Globus pallidus (tissue), 1 donor: Measurements from ENCODE around the gene CNOT4.
"Not testable (repeated sequence)": the region's sequence is repeated elsewhere in the genome, so short reads cannot be mapped to it uniquely, and the experiment has no call there.

Experiments
- DNase-seq: peaks from one replicate; pipeline ENCODE4 v3.0.0-alpha.2; 2015; ENCODE audit warnings: low spot score

Gene CNOT4

GRCh38 chr7:135326636-135327280 lies 183.1 kb downstream of the CNOT4 start:
- no peak for DNase-seq

DNA sequence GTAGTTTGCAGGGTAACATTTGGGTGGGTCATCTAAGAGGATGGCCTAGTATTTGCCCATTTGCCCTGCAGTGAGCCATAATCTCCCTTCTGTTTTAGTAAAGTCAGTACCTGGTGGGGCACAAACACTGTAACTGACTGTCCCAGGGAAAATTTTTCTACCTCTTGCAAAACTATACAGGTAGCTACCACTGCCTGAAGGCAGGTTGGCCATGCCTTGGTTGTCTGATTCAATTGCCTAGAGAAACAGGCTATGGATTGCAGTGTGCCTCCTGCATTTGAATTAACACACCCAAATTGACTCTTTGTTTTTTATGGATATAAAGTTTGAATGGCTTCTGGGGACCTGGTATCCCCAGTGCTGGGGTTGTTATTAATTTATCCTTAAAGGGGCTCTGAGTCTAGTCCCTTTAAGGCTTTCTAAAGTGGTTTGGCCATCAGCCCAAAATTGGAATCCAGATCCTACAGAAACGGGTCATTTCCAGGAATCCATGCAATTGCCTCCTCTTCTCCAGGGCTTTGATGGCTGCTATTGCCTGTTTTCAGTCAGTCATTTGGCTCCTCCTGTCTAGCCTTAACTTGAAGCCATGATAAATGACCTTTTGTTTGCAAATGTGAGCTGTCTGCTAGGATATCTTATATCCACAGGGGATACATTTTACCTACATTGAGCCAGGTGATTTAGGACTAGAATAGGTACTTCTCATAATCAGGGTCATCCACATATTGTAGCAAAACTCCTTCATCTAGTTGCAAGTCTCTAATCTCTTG lies 187.1 kb downstream of the CNOT4 start:
- no peak for DNase-seq

DNA sequence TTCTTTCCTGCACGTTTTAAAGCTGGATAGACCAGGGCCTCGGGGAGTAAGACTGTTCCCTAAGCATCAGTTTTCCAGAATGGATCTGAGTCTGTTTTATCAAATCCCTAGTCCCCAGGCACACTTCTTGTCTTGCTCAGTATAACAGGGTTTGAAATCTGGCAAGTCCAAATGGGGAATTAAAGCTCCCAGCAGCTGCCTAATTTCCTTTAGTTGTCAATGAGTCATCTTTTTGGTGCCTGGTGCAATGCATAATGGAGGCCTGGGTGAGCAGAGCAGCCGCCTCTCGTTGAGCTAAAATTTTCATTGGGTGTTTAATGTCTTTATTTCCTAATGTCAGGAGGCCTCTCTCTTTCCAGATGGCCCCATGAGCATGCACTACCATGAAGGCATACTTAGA lies 188.3 kb downstream of the CNOT4 start:
- no peak for DNase-seq

DNA sequence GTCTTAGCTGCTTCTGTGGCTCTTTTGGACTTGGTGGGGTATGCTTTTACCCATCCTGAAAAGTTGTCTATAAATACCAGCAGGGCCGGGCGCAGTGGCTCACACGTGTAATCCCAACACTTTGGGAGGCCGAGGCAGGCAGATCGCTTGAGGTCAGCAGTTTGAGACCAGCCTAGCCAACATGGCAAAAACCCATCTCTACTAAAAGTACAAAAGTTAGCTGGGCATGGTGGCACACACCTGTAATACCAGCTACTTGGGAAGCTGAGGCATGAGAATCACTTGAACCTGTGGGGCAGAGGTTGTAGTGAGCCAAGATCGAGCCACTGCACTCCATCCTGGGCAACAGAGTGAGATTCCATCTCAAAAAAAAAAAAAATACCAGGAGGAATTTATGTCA lies 188.9 kb downstream of the CNOT4 start:
- not testable (repeated sequence) for DNase-seq

GRCh38 chr7:135320268-135320667 lies 189.6 kb downstream of the CNOT4 start:
- DNase-seq = peak; percentile 24

- DNase-seq = no peak
These were observed 192.1 kb downstream of the CNOT4 start for GRCh38 chr7:135317676-135318325.

- DNase-seq = no peak
These were observed 193.1 kb downstream of the CNOT4 start for GRCh38 chr7:135316648-135317313.

DNA sequence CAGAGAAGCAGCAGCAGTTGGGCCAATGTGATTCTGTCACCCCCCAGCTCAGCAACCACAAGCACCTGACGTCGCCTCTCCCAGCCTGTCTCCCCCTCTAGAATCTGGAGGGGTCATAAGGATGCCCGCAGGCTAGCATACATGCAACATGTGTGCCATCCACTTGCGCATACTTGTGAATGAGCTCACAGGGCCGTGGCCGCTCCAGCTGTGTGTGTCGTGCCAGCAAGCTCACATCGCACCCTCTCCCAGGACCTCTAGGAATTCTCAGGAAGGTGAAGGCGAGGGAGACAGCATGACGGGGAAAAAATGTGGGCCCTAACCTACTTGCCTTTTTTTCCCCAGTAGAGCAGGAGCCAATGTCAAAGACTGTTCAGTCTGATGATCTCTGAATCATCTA lies 195.9 kb downstream of the CNOT4 start:
- no peak for DNase-seq
